SK-N-SH (cell line): ENCODE results near the gene MED29. TPM values are rescaled to one million over a fixed set of nuclear protein-coding genes. Genes with fewer than 3 reads are reported as not detected.

Experiments
- CTCF ChIA-PET: fragments of 300-600, 350-600 bp; formaldehyde crosslinking; extraction: SDS; loops from one replicate; lab custom pipeline; 2021; lab: Yijun Ruan, JAX
- POLR2A ChIA-PET: fragments of 350-600 bp; sonication (Branson Sonifier 250); formaldehyde crosslinking; extraction: SDS; loops from one replicate; lab custom pipeline; 2020; ENCODE audit warnings: antibody characterized with exemption, inconsistent platforms; lab: Yijun Ruan, JAX
- DNase-seq: peaks from one replicate; pipeline ENCODE4 v3.0.0; 2012
- H2AFZ ChIP-seq: fragments of 200-600 bp; sonication (generic); 2 replicates; pipeline ENCODE4 v1.8.1; 2016; ENCODE audit warnings: antibody characterized with exemption, mild to moderate bottlenecking, low read depth
- H3F3A ChIP-seq: fragments of 200-600 bp; sonication (generic); replicated peaks from 2 replicates; pipeline ENCODE3; 2016; ENCODE audit warnings: antibody characterized with exemption, mild to moderate bottlenecking; ENCODE audit not compliant: insufficient read depth
- H3K27ac ChIP-seq, 2 experiments: fragments of 200-500 bp in 1 of 2; fragments of 200-600 bp in 1 of 2; sonication (Bioruptor generic) in 1 of 2; sonication (generic), shearing (Covaris generic) in 1 of 2; 2 replicates each; pipeline versions ENCODE4 v1.5.1 to v1.6.1; 2014 to 2016; ENCODE audit warnings: low read depth in 2 of 2, inconsistent platforms in 1 of 2, low read length in 1 of 2, mild to moderate bottlenecking in 1 of 2, mixed read lengths in 1 of 2
- H3K27me3 ChIP-seq: fragments of 200-600 bp; sonication (generic), shearing (Covaris generic); 2 replicates; pipeline ENCODE4 v1.6.1; 2016; ENCODE audit warnings: mixed run types; ENCODE audit not compliant: insufficient read depth
- H3K36me3 ChIP-seq, 2 experiments: fragments of 200-500 bp in 1 of 2; fragments of 200-600 bp in 1 of 2; sonication (Bioruptor generic) in 1 of 2; sonication (generic) in 1 of 2; replicated peaks in 1 of 2; 2 replicates each; pipeline versions ENCODE3 to v1.5.1; 2014 to 2016; ENCODE audit warnings: low read length in 1 of 2, mild to moderate bottlenecking in 1 of 2; ENCODE audit not compliant: insufficient read depth in 2 of 2, control insufficient read depth in 1 of 2
- H3K4me1 ChIP-seq, 2 experiments: fragments of 200-500 bp in 1 of 2; fragments of 200-600 bp in 1 of 2; sonication (Bioruptor generic) in 1 of 2; sonication (generic), shearing (Covaris generic) in 1 of 2; 2 replicates each; pipeline versions ENCODE4 v1.5.1 to v1.6.1; 2014 to 2016; ENCODE audit warnings: low read depth in 1 of 2, low read length in 1 of 2, mixed run types in 1 of 2; ENCODE audit not compliant: insufficient read depth in 2 of 2, control insufficient read depth in 1 of 2
- H3K4me2 ChIP-seq: fragments of 200-600 bp; sonication (generic), shearing (Covaris generic); 2 replicates; pipeline ENCODE4 v1.6.1; 2017; ENCODE audit warnings: mixed run types
- H3K4me3 ChIP-seq, 2 experiments: fragments of 200-500 bp in 1 of 2; fragments of 200-600 bp in 1 of 2; sonication (Bioruptor generic) in 1 of 2; sonication (generic), shearing (Covaris generic) in 1 of 2; 2 replicates each; pipeline versions ENCODE4 v1.5.1 to v1.8.1; 2014 to 2016; ENCODE audit warnings: low read depth in 2 of 2, inconsistent platforms in 1 of 2, low read length in 1 of 2, mild to moderate bottlenecking in 1 of 2, mixed read lengths in 1 of 2, moderate library complexity in 1 of 2
- H3K79me2 ChIP-seq: fragments of 200-600 bp; sonication (generic); 2 replicates; pipeline ENCODE4 v1.8.1; 2017; ENCODE audit warnings: mild to moderate bottlenecking; ENCODE audit not compliant: insufficient read depth
- H3K9ac ChIP-seq: fragments of 200-600 bp; sonication (generic); 2 replicates; pipeline ENCODE4 v1.6.1; 2017; ENCODE audit warnings: mixed run types
- H3K9me2 ChIP-seq: fragments of 200-600 bp; sonication (generic); 2 replicates; pipeline ENCODE4 v1.6.1; 2017; ENCODE audit warnings: mixed run types
- H3K9me3 ChIP-seq: fragments of 200-600 bp; sonication (generic); 2 replicates; pipeline ENCODE4 v1.6.1; 2017; ENCODE audit warnings: mixed run types, mild to moderate bottlenecking, moderate library complexity
- H4K20me1 ChIP-seq: fragments of 200-600 bp; sonication (generic); 2 replicates; pipeline ENCODE4 v1.6.1; 2017; ENCODE audit warnings: mild to moderate bottlenecking, mixed run types; ENCODE audit not compliant: insufficient read depth
- CTCF ChIP-seq: fragments of 200-600 bp; sonication (generic); IDR thresholded peaks from 2 replicates; pipeline ENCODE4 v1.6.1; 2017; ENCODE audit warnings: antibody characterized with exemption, mild to moderate bottlenecking, moderate library complexity
- ELF1 ChIP-seq: IDR thresholded peaks from 2 replicates; pipeline ENCODE4 v1.4.0; 2012
- EP300 ChIP-seq, 2 experiments: IDR thresholded peaks; 2 replicates each; pipeline versions ENCODE4 v1.4.0 to v1.6.1; 2012; ENCODE audit warnings: borderline replicate concordance in 1 of 2, low read depth in 1 of 2, low read length in 1 of 2
- FOSL2 ChIP-seq: IDR thresholded peaks from 2 replicates; pipeline ENCODE4 v1.4.0; 2012; ENCODE audit warnings: low read depth, mild to moderate bottlenecking, moderate library complexity, borderline replicate concordance
- GABPA ChIP-seq: IDR thresholded peaks from 2 replicates; pipeline ENCODE4 v1.4.0; 2012; ENCODE audit warnings: low read depth, mild to moderate bottlenecking
- GATA2 ChIP-seq: sonication (generic); formaldehyde crosslinking; IDR thresholded peaks from 2 replicates; pipeline ENCODE4 v1.5.0; 2020; ENCODE audit warnings: mild to moderate bottlenecking, missing genetic modification reagents
- MEF2A ChIP-seq: IDR thresholded peaks from 2 replicates; pipeline ENCODE4 v1.4.0; 2012; ENCODE audit warnings: low read depth, borderline replicate concordance
- MXI1 ChIP-seq: IDR thresholded peaks from 2 replicates; pipeline ENCODE4 v1.6.1; 2012; ENCODE audit warnings: mild to moderate bottlenecking, low read depth, low read length, improper control_type of control experiment
- NFIC ChIP-seq: IDR thresholded peaks from 2 replicates; pipeline ENCODE4 v1.4.0; 2012; ENCODE audit warnings: borderline replicate concordance
- NRF1 ChIP-seq: IDR thresholded peaks from 2 replicates; pipeline ENCODE4 v1.6.1; 2012; ENCODE audit warnings: low read depth, mild to moderate bottlenecking, low read length
- POLR2AphosphoS5 ChIP-seq: IDR thresholded peaks from 2 replicates; pipeline ENCODE4 v1.6.1; 2012; ENCODE audit warnings: low read depth, low read length
- RAD21 ChIP-seq: IDR thresholded peaks from 2 replicates; pipeline ENCODE4 v1.6.1; 2012; ENCODE audit warnings: mild to moderate bottlenecking, low read length
- RCOR1 ChIP-seq: fragments of 150-350 bp; IDR thresholded peaks from 2 replicates; pipeline ENCODE4 v1.6.1; 2017; ENCODE audit warnings: antibody characterized with exemption, low read length
- SIN3A ChIP-seq: IDR thresholded peaks from 2 replicates; pipeline ENCODE4 v1.6.1; 2012; ENCODE audit warnings: low read depth, mild to moderate bottlenecking, low read length, moderate library complexity, borderline replicate concordance
- SMC3 ChIP-seq: IDR thresholded peaks from 2 replicates; pipeline ENCODE4 v1.6.1; 2012; ENCODE audit warnings: low read depth, low read length, improper control_type of control experiment
- TAF1 ChIP-seq: IDR thresholded peaks from 2 replicates; pipeline ENCODE4 v1.6.1; 2012; ENCODE audit warnings: low read depth, mild to moderate bottlenecking, low read length, moderate library complexity, borderline replicate concordance
- TCF12 ChIP-seq: IDR thresholded peaks from 2 replicates; pipeline ENCODE4 v1.4.0; 2012
- TEAD4 ChIP-seq: IDR thresholded peaks from 2 replicates; pipeline ENCODE4 v1.4.0; 2012; ENCODE audit warnings: mild to moderate bottlenecking, borderline replicate concordance; ENCODE audit not compliant: insufficient read depth
- YY1 ChIP-seq: IDR thresholded peaks from 2 replicates; pipeline ENCODE4 v1.4.0; 2012; ENCODE audit warnings: low read depth, mild to moderate bottlenecking
- WGBS: methylation state at CpG from one replicate; pipeline ENCODE4 v1.1.6; 2017; ENCODE audit warnings: low lambda C conversion rate; 5-methylcytosine and 5-hydroxymethylcytosine counted together
- polyA plus RNA-seq, 3 experiments: library from polyadenylated mRNA; depleted of rRNA; stranded (reverse); fragments of >200 nt; gene quantifications; 2 replicates each; pipeline ENCODE4 v1.2.3, GENCODE V29; 2012
- TF ChIP-seq, protein P1 (sequence below): IDR thresholded peaks from 2 replicates; pipeline ENCODE4 v1.4.0; 2012; ENCODE audit warnings: low read depth
- TF ChIP-seq, protein P2 (sequence below): IDR thresholded peaks from 2 replicates; pipeline ENCODE4 v1.6.1; 2012; ENCODE audit warnings: mild to moderate bottlenecking, low read depth, low read length, moderate library complexity
- TF ChIP-seq, protein P3 (sequence below): IDR thresholded peaks from 2 replicates; pipeline ENCODE4; 2012
- TF ChIP-seq, protein P4 (sequence below): fragments of 150-350 bp; IDR thresholded peaks from 2 replicates; pipeline ENCODE4 v1.6.1; 2016; ENCODE audit warnings: mild to moderate bottlenecking, low read depth, low read length
- TF ChIP-seq, protein P5 (sequence below): fragments of 150-350 bp; IDR thresholded peaks from 2 replicates; pipeline ENCODE4 v1.6.1; 2017; ENCODE audit warnings: antibody characterized with exemption, low read length, low read depth, borderline replicate concordance

MED29 gene
- polyA plus RNA-seq, 1 of the 3 experiments (the other 2 are of a cell fraction), result 32.0 TPM

- Histone ChIP-seq H3K36me3 (peaks cover 0 to 7% of the 10 kb centered on the region in 2 experiments), H3K4me1 (peaks cover 41% of the 10 kb centered on the region in 2 experiments; a peak in 3 of 4 replicates), H2AFZ (no peak within 1 kb of the TSS), H3K9me3 (no peaks in the 10 kb centered on the region), H3K4me3 (peak within 1 kb of the TSS; percentile 82 to 98), H3K9me2 (no peaks in the 10 kb centered on the region), H3K27me3 (no peaks in the 10 kb centered on the region), H3K79me2 (peaks cover 28% of the 10 kb centered on the region), H4K20me1 (peaks cover 19% of the 10 kb centered on the region), H3K27ac (peak within 1 kb of the TSS; percentile 84 to 91), H3F3A (peaks cover 47% of the 10 kb centered on the region), H3K9ac (peak within 1 kb of the TSS; percentile 97), H3K4me2 (peak within 1 kb of the TSS; percentile 92)
- 10% methylated on average over 17 of the region's 56 CpGs for WGBS
- peak; percentile 94 for DNase-seq
- CTCF ChIA-PET, result interaction anchor here (1.0 to 3.9 kb wide), 2 partner anchors 9 to 125 kb away, joined by 3 to 52 read pairs; partner anchors contain the start of gene EID2B
- POLR2A ChIA-PET, result interaction anchor here (0.9 to 2.5 kb wide), 3 partner anchors 9 to 29 kb away, joined by 3 to 12 read pairs (median 4); partner anchors contain the start of genes MED29, PAF1 and RPS16
- TF ChIP-seq TCF12 (no peak), GATA2 (CRISPR knock-in tag) (no peak), GABPA (no peak), ELF1 (peak; percentile 32), RCOR1 (0 out of 2 replicates have a peak, but pooled peaks have one; percentile 6), FOSL2 (no peak), YY1 (no peak), TAF1 (peak; percentile 70; the same call in 1 of the 2 replicates), NFIC (0 out of 2 replicates have a peak, but pooled peaks have one; percentile 8), RAD21 (no peak), CTCF (0 out of 2 replicates have a peak, but pooled peaks have one; percentile 14), NRF1 (0 out of 2 replicates have a peak, but pooled peaks have one; percentile 15), SMC3 (no peak), MEF2A (no peak), EP300 (IDR thresholded peaks at IDR 0.05; ENCODE audit: borderline replicate concordance in 1 of 2, low read depth in 1 of 2, low read length in 1 of 2) (no peak), POLR2AphosphoS5 (peak; percentile 99), SIN3A (peak; percentile 91), MXI1 (peak; percentile 54), TEAD4 (no peak)
- TF ChIP-seq, protein P1, sequence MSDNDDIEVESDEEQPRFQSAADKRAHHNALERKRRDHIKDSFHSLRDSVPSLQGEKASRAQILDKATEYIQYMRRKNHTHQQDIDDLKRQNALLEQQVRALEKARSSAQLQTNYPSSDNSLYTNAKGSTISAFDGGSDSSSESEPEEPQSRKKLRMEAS, result no peak; the same call in 1 of the 2 replicates
- TF ChIP-seq, protein P2, sequence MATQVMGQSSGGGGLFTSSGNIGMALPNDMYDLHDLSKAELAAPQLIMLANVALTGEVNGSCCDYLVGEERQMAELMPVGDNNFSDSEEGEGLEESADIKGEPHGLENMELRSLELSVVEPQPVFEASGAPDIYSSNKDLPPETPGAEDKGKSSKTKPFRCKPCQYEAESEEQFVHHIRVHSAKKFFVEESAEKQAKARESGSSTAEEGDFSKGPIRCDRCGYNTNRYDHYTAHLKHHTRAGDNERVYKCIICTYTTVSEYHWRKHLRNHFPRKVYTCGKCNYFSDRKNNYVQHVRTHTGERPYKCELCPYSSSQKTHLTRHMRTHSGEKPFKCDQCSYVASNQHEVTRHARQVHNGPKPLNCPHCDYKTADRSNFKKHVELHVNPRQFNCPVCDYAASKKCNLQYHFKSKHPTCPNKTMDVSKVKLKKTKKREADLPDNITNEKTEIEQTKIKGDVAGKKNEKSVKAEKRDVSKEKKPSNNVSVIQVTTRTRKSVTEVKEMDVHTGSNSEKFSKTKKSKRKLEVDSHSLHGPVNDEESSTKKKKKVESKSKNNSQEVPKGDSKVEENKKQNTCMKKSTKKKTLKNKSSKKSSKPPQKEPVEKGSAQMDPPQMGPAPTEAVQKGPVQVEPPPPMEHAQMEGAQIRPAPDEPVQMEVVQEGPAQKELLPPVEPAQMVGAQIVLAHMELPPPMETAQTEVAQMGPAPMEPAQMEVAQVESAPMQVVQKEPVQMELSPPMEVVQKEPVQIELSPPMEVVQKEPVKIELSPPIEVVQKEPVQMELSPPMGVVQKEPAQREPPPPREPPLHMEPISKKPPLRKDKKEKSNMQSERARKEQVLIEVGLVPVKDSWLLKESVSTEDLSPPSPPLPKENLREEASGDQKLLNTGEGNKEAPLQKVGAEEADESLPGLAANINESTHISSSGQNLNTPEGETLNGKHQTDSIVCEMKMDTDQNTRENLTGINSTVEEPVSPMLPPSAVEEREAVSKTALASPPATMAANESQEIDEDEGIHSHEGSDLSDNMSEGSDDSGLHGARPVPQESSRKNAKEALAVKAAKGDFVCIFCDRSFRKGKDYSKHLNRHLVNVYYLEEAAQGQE, result no peak
- TF ChIP-seq, protein P3, sequence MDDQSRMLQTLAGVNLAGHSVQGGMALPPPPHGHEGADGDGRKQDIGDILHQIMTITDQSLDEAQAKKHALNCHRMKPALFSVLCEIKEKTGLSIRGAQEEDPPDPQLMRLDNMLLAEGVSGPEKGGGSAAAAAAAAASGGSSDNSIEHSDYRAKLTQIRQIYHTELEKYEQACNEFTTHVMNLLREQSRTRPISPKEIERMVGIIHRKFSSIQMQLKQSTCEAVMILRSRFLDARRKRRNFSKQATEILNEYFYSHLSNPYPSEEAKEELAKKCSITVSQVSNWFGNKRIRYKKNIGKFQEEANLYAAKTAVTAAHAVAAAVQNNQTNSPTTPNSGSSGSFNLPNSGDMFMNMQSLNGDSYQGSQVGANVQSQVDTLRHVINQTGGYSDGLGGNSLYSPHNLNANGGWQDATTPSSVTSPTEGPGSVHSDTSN, result no peak
- TF ChIP-seq, protein P4, sequence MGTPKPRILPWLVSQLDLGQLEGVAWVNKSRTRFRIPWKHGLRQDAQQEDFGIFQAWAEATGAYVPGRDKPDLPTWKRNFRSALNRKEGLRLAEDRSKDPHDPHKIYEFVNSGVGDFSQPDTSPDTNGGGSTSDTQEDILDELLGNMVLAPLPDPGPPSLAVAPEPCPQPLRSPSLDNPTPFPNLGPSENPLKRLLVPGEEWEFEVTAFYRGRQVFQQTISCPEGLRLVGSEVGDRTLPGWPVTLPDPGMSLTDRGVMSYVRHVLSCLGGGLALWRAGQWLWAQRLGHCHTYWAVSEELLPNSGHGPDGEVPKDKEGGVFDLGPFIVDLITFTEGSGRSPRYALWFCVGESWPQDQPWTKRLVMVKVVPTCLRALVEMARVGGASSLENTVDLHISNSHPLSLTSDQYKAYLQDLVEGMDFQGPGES, result no peak
- TF ChIP-seq, protein P5, sequence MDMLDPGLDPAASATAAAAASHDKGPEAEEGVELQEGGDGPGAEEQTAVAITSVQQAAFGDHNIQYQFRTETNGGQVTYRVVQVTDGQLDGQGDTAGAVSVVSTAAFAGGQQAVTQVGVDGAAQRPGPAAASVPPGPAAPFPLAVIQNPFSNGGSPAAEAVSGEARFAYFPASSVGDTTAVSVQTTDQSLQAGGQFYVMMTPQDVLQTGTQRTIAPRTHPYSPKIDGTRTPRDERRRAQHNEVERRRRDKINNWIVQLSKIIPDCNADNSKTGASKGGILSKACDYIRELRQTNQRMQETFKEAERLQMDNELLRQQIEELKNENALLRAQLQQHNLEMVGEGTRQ, result no peak
These were observed 15.7 kb downstream of the MED29 start, which contains the start of gene ZFP36 for GRCh38 chr19:39406656-39407409. Gene ZFP36 (plus strand): TSS chr19:39406847. CDS start chr19:39406905, 58 bp downstream.
